NK-92 (cell line): Measurements from ENCODE around the gene SIM2.

Experiments used
- DNase-seq: peaks from one replicate; lab custom pipeline; 2025; ENCODE audit not compliant: unreplicated experiment; lab: John Stamatoyannopoulos, UW

The SIM2 gene

DNA sequence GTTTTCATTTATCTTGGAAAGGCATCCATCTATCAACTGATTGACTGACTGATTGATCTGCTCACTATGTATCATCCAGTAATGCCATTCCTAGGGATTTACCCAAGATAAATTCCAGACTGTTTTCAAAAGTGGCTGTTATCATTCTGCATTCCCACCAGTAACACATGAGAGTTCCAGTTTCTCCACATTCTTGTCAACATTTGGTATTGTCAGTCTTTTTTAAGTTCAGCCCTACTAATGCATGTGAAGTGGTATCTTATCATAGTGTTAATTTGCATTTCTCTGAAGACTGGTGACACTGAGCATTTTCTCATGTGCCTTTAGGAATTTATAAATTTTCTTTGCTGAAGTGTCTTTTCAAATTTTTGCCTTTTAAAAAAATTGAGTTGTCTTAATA is 99.6 kb downstream of the SIM2 start:
- DNase-seq, result no peak
